ENCODE results near the gene DLGAP1. TPM values are rescaled to one million over a fixed set of nuclear protein-coding genes. Genes with fewer than 3 reads are reported as not detected.
A peak's percentile ranks its signal among the peaks of the same experiment; 100 is the strongest.

Gene DLGAP1
- total and polyA plus RNA-seq, 3 experiments from 2014 or later, result 0.07 to 0.46 TPM; not detected in 1

DNA sequence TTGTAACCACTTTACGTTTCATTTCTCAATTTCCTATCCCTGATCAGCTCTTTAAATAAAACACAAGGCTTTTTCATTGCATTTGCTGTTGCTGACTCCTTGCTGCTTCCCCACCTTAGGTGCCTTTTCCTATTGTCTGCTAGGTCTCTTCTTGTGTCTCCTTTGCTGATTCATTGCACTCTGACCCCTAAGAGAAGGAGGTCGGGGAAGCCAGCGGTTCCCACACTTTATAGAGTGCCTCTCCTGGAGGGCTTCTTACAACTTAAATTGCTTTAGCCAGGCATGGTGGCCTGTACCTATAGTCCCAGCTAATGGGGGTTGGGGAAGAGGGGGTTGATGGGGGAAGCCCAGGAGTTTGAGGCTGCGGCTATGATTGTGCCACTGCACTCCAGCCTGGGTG, 495.0 kb downstream of the DLGAP1 start:
- H3K4me1 ChIP-seq (ENCODE audit: insufficient read depth, low read length), result no peaks in the 10 kb centered on the region
- Mint-ChIP-seq H3K9me3 (peaks cover 0 to 5% (median 0%) of the 10 kb centered on the region in 5 donors), H3K27ac (no peak overlapping the region), H3K4me1 (no peaks in the 10 kb centered on the region), H3K36me3 (no peaks in the 10 kb centered on the region), H3K4me3 (peak overlapping the region in 1 of 7 donors; percentile 41), H3K27me3 (peaks cover 2 to 10% of the 10 kb centered on the region in 2 donors)
- ChIA-PET POLR2A (no interaction called here), CTCF (no interaction called here)
- H3K4me3 ChIP-seq (ENCODE audit: low read length), result no peak overlapping the region
- no peak for DNase-seq
- no peak overlapping the region for H3K27ac ChIP-seq (ENCODE audit: low read depth, low read length)
- no peaks in the 10 kb centered on the region for H3K9me3 ChIP-seq (ENCODE audit: low read length)
- H3K36me3 ChIP-seq (ENCODE audit: insufficient read depth, low read length), result no peaks in the 10 kb centered on the region
- no peaks in the 10 kb centered on the region for H3K27me3 ChIP-seq (ENCODE audit: insufficient read depth, low read length, poor library complexity, severe bottlenecking)

DNA sequence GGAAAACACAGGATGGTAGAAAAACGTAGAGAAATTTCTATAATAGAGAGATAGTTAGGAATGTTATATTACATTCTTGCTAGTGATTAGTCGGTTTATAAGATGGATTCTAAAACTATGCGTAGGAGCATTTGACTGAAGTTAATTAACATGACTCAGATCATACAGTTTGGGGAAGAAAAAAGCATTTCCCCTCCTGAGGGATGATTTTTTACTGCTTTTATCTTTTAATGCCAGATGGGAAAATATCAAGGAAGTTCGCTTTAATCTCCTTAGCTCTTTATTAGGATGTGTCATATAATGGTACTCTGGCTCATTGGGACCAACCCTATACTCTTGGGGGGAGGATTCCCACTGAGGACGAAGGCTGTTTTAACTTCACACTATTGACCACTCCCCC, 503.1 kb downstream of the DLGAP1 start:
- no peak overlapping the region for H3K4me3 ChIP-seq (ENCODE audit: low read length)
- Mint-ChIP-seq H3K4me3 (no peak overlapping the region), H3K4me1 (no peaks in the 10 kb centered on the region), H3K9me3 (peaks cover 0 to 5% (median 0%) of the 10 kb centered on the region in 5 donors), H3K36me3 (no peaks in the 10 kb centered on the region), H3K27me3 (peaks cover 13 to 16% of the 10 kb centered on the region in 2 donors), H3K27ac (no peak overlapping the region)
- H3K27ac ChIP-seq (ENCODE audit: low read depth, low read length), result no peak overlapping the region
- ChIA-PET CTCF (no interaction called here), POLR2A (no interaction called here)
- no peaks in the 10 kb centered on the region for H3K36me3 ChIP-seq (ENCODE audit: insufficient read depth, low read length)
- H3K9me3 ChIP-seq (ENCODE audit: low read length), result no peaks in the 10 kb centered on the region
- DNase-seq, result no peak
- H3K4me1 ChIP-seq (ENCODE audit: insufficient read depth, low read length), result no peaks in the 10 kb centered on the region
- H3K27me3 ChIP-seq (ENCODE audit: insufficient read depth, low read length, poor library complexity, severe bottlenecking), result no peaks in the 10 kb centered on the region

DNA sequence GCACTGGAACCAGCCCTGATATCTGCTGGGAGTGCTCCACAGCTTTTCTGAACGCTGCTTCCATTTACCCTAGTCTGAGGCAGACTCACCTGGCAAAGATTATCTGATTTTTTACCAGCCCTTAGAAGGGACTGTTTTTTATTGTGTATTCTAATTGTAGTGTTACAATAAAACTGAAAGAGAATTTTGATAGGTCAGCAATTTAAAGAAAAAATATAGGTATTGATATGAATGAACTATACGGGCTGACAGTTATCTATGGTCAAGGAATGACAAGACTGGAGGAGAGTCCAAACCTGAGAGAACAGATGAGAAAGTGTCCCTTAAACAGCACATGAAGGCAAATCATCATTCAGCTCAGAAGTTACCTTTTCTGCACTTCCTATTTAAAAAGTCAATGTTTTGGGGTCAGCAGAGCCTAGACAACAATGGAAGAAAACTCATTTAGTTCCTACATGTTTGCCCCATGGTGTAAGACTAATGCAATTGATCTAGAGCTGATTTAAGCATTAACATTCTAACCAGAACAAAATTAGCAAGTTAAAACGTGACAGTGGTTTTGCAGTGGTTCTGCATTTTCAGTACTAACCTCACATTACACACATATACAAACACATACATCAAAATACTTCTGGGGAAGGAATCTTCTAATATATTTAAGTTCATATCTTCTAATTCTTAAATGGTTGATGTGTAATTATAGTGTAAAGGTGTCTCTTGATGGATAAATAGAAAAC, 504.3 kb downstream of the DLGAP1 start:
- no peaks in the 10 kb centered on the region for H3K36me3 Mint-ChIP-seq
- H3K4me1 ChIP-seq (ENCODE audit: insufficient read depth, low read length), result no peaks in the 10 kb centered on the region
- H3K4me3 Mint-ChIP-seq, result no peak overlapping the region
- no peak overlapping the region for H3K4me3 ChIP-seq (ENCODE audit: low read length)
- H3K27me3 Mint-ChIP-seq, result peaks cover 12 to 14% of the 10 kb centered on the region in 2 donors
- H3K9me3 Mint-ChIP-seq, result peaks cover 0 to 2% (median 0%) of the 10 kb centered on the region in 5 donors
- no peaks in the 10 kb centered on the region for H3K27me3 ChIP-seq (ENCODE audit: insufficient read depth, low read length, poor library complexity, severe bottlenecking)
- no peak overlapping the region for H3K27ac ChIP-seq (ENCODE audit: low read depth, low read length)
- CTCF ChIA-PET, result no interaction called here
- DNase-seq, result no peak
- POLR2A ChIA-PET, result no interaction called here
- H3K9me3 ChIP-seq (ENCODE audit: low read length), result no peaks in the 10 kb centered on the region
- no peaks in the 10 kb centered on the region for H3K4me1 Mint-ChIP-seq
- H3K27ac Mint-ChIP-seq, result no peak overlapping the region
- no peaks in the 10 kb centered on the region for H3K36me3 ChIP-seq (ENCODE audit: insufficient read depth, low read length)

DNA sequence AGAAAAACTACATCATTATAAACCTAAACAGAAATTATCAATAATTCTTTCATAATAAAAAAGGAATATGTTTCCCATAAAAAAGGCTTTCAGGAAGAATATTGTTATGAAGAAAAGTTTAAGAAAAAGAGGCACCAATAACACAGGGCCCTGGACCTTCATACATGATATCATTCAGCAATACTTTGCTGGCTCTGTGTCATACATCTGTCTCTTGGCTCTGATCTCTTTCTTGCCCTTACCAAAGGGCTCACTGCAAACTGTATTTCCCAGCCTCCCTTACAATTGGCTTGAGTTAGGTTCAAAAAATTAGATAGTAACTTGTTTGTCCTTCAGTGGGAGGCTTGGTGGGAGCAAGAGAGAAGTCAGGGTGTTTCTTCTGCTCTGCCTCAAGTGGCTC, 506.1 kb downstream of the DLGAP1 start:
- no peak overlapping the region for H3K27ac Mint-ChIP-seq
- H3K27me3 Mint-ChIP-seq, result peaks cover 8 to 11% of the 10 kb centered on the region in 2 donors
- H3K4me1 Mint-ChIP-seq, result no peaks in the 10 kb centered on the region
- no peaks in the 10 kb centered on the region for H3K36me3 Mint-ChIP-seq
- no peak for DNase-seq
- CTCF ChIA-PET, result no interaction called here
- POLR2A ChIA-PET, result no interaction called here
- no peak overlapping the region for H3K27ac ChIP-seq (ENCODE audit: low read depth, low read length)
- no peaks in the 10 kb centered on the region for H3K4me1 ChIP-seq (ENCODE audit: insufficient read depth, low read length)
- no peaks in the 10 kb centered on the region for H3K9me3 ChIP-seq (ENCODE audit: low read length)
- H3K27me3 ChIP-seq (ENCODE audit: insufficient read depth, low read length, poor library complexity, severe bottlenecking), result no peaks in the 10 kb centered on the region
- peak overlapping the region in 1 of 7 donors; percentile 33 for H3K4me3 Mint-ChIP-seq
- no peaks in the 10 kb centered on the region for H3K9me3 Mint-ChIP-seq
- no peak overlapping the region for H3K4me3 ChIP-seq (ENCODE audit: low read length)
- no peaks in the 10 kb centered on the region for H3K36me3 ChIP-seq (ENCODE audit: insufficient read depth, low read length)

DNA sequence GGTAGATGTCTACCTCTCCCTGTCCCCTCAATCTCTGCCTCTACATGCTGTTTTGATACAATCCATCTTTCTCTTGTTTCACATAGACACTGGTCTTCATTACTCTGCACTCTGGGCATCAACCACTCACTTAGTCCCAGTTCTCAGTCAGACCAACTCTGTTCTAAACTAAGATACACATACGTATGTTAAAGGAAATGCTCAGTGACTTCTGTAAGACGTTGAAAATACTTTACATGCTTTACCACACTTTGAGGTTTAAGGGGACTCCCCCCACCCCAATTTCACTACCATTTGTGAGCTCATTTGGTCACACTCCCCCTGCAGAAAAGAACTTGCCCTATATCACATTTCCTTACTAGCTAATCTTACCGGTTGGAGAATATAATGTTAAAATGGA, 507.7 kb downstream of the DLGAP1 start:
- H3K4me3 ChIP-seq (ENCODE audit: low read length), result no peak overlapping the region
- H3K9me3 ChIP-seq (ENCODE audit: low read length), result no peaks in the 10 kb centered on the region
- peaks cover 4 to 11% of the 10 kb centered on the region in 2 donors for H3K27me3 Mint-ChIP-seq
- H3K9me3 Mint-ChIP-seq, result peaks cover 0 to 4% (median 0%) of the 10 kb centered on the region in 5 donors
- H3K27ac ChIP-seq (ENCODE audit: low read depth, low read length), result no peak overlapping the region
- H3K4me3 Mint-ChIP-seq, result no peak overlapping the region
- no peaks in the 10 kb centered on the region for H3K36me3 ChIP-seq (ENCODE audit: insufficient read depth, low read length)
- no peaks in the 10 kb centered on the region for H3K36me3 Mint-ChIP-seq
- H3K27me3 ChIP-seq (ENCODE audit: insufficient read depth, low read length, poor library complexity, severe bottlenecking), result no peaks in the 10 kb centered on the region
- no peaks in the 10 kb centered on the region for H3K4me1 ChIP-seq (ENCODE audit: insufficient read depth, low read length)
- peak overlapping the region in 1 of 8 donors; percentile 63 for H3K27ac Mint-ChIP-seq
- ChIA-PET POLR2A (no interaction called here), CTCF (no interaction called here)
- no peak for DNase-seq
- no peaks in the 10 kb centered on the region for H3K4me1 Mint-ChIP-seq

DNA sequence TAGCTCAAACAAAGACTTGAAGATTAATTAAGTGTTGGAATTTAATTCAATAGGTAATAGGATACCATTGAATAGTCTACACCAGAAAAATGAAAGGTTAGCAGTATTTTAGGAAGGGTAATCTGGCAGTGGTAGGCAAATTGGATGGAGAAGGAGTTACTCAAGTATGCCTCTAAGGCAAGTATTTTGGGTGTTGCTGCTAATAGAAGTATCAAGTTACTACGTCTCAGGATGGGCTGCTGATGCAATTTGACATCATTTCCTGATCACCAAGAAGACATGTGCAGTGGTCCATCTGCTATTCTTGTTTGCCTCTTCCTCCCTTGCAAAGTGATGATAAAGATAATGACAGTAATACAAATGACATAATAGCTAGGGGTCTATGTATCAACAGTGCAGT, 519.8 kb downstream of the DLGAP1 start:
- no peak overlapping the region for H3K27ac ChIP-seq (ENCODE audit: low read depth, low read length)
- no peaks in the 10 kb centered on the region for H3K4me1 ChIP-seq (ENCODE audit: insufficient read depth, low read length)
- POLR2A ChIA-PET, result no interaction called here
- peaks cover 0 to 5% (median 0%) of the 10 kb centered on the region in 5 donors for H3K9me3 Mint-ChIP-seq
- no peaks in the 10 kb centered on the region for H3K4me1 Mint-ChIP-seq
- CTCF ChIA-PET, result no interaction called here
- no peaks in the 10 kb centered on the region for H3K36me3 Mint-ChIP-seq
- no peak for DNase-seq
- no peaks in the 10 kb centered on the region for H3K9me3 ChIP-seq (ENCODE audit: low read length)
- no peak overlapping the region for H3K4me3 Mint-ChIP-seq
- no peaks in the 10 kb centered on the region for H3K36me3 ChIP-seq (ENCODE audit: insufficient read depth, low read length)
- H3K4me3 ChIP-seq (ENCODE audit: low read length), result no peak overlapping the region
- H3K27me3 ChIP-seq (ENCODE audit: insufficient read depth, low read length, poor library complexity, severe bottlenecking), result no peaks in the 10 kb centered on the region
- H3K27me3 Mint-ChIP-seq, result peaks cover 0 to 6% of the 10 kb centered on the region in 2 donors
- H3K27ac Mint-ChIP-seq, result no peak overlapping the region

DNA sequence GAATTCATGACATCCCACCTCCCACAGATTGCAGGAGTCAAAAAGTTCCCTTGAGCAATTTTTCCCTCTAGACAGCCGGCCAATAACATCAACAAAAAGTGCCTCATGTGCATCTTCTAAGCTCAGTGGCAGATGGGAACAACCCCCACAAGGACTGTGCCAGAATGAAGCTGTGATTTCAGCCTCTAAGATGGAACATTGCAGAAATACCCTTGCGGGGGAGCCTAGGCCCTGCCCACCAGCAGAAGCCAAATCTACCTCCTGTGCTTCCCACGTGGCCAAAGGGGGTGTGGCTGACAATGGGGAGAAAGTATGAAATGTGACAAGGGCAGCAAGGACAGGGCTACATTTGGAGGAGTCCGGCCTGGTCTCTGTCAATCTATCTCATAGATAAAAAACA, 522.8 kb downstream of the DLGAP1 start:
- Mint-ChIP-seq H3K27me3 (peaks cover 0 to 4% of the 10 kb centered on the region in 2 donors), H3K36me3 (no peaks in the 10 kb centered on the region), H3K9me3 (peaks cover 0 to 4% (median 2%) of the 10 kb centered on the region in 5 donors), H3K4me3 (no peak overlapping the region), H3K27ac (no peak overlapping the region), H3K4me1 (no peaks in the 10 kb centered on the region)
- no peak for DNase-seq
- ChIA-PET POLR2A (no interaction called here), CTCF (no interaction called here)
- Histone ChIP-seq H3K27ac (ENCODE audit: low read depth, low read length) (no peak overlapping the region), H3K9me3 (ENCODE audit: low read length) (no peaks in the 10 kb centered on the region), H3K27me3 (ENCODE audit: insufficient read depth, low read length, poor library complexity, severe bottlenecking) (no peaks in the 10 kb centered on the region), H3K4me1 (ENCODE audit: insufficient read depth, low read length) (no peaks in the 10 kb centered on the region), H3K4me3 (ENCODE audit: low read length) (no peak overlapping the region), H3K36me3 (ENCODE audit: insufficient read depth, low read length) (no peaks in the 10 kb centered on the region)

DNA sequence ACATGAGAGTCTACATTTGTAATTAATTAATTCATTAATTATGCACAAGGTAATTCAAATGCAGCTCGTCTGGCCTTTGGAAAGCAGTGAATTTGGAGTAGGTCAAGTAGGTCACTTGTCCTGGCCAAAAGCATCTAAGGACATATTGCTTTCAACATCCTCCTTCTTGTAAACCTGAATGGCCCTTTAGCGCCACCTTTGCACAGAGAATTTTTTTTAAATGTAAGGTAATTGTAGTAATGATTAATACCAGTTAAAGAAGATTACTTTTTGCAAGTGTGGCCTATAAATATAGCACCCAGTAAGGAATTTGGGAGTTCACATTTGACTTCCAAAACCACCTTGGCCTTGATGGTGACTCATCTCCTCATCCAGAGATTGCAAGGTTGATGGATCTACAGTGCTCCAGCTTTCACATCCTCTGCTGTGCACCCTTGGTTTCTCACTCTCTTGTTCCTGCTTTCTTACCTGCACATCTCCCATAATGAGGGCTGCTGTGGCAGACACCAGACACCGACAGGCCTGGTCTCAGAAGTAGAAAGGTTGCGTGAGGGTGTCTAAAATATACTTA, 523.5 kb downstream of the DLGAP1 start:
- Histone ChIP-seq H3K36me3 (ENCODE audit: insufficient read depth, low read length) (no peaks in the 10 kb centered on the region), H3K27ac (ENCODE audit: low read depth, low read length) (no peak overlapping the region), H3K4me1 (ENCODE audit: insufficient read depth, low read length) (no peaks in the 10 kb centered on the region), H3K9me3 (ENCODE audit: low read length) (no peaks in the 10 kb centered on the region), H3K4me3 (ENCODE audit: low read length) (no peak overlapping the region), H3K27me3 (ENCODE audit: insufficient read depth, low read length, poor library complexity, severe bottlenecking) (no peaks in the 10 kb centered on the region)
- no peak overlapping the region for H3K27ac Mint-ChIP-seq
- no peaks in the 10 kb centered on the region for H3K4me1 Mint-ChIP-seq
- no peak for DNase-seq
- peaks cover 0 to 5% of the 10 kb centered on the region in 2 donors for H3K27me3 Mint-ChIP-seq
- no peak overlapping the region for H3K4me3 Mint-ChIP-seq
- ChIA-PET POLR2A (no interaction called here), CTCF (no interaction called here)
- peaks cover 0 to 4% (median 2%) of the 10 kb centered on the region in 5 donors for H3K9me3 Mint-ChIP-seq
- H3K36me3 Mint-ChIP-seq, result no peaks in the 10 kb centered on the region

Data from CD8-positive, alpha-beta memory T cell (primary cell).